NCI-H748 (cell line): ENCODE data around the gene MTM1.

Experiments used
- DNase-seq: peaks from one replicate; lab custom pipeline; 2025; ENCODE audit not compliant: unreplicated experiment; lab: John Stamatoyannopoulos, UW

Gene MTM1

GRCh38 chrX:150702966-150703694, 134.7 kb downstream of the MTM1 start:
- DNase-seq = no peak

GRCh38 chrX:150703695-150703974, 135.2 kb downstream of the MTM1 start:
- DNase-seq = no peak

GRCh38 chrX:150704030-150704613, 135.7 kb downstream of the MTM1 start:
- DNase-seq = no peak

- no peak for DNase-seq
Observed at GRCh38 chrX:150712619-150713018, 144.2 kb downstream of the MTM1 start.

GRCh38 chrX:150715184-150715583, 146.8 kb downstream of the MTM1 start:
- DNase-seq = no peak

- DNase-seq = no peak
Observed at GRCh38 chrX:150719621-150720020, 151.2 kb downstream of the MTM1 start.
